GM18499 (cell line): ENCODE results near the gene PAF1.

ENCODE experiments used
- ATAC-seq: cut with Tn5 transposase; IDR thresholded peaks from one replicate; pipeline ENCODE4 v1.9.1; 2021; ENCODE audit warnings: moderate number of reproducible peaks; ENCODE audit not compliant: insufficient read depth, unreplicated experiment

Gene PAF1

DNA sequence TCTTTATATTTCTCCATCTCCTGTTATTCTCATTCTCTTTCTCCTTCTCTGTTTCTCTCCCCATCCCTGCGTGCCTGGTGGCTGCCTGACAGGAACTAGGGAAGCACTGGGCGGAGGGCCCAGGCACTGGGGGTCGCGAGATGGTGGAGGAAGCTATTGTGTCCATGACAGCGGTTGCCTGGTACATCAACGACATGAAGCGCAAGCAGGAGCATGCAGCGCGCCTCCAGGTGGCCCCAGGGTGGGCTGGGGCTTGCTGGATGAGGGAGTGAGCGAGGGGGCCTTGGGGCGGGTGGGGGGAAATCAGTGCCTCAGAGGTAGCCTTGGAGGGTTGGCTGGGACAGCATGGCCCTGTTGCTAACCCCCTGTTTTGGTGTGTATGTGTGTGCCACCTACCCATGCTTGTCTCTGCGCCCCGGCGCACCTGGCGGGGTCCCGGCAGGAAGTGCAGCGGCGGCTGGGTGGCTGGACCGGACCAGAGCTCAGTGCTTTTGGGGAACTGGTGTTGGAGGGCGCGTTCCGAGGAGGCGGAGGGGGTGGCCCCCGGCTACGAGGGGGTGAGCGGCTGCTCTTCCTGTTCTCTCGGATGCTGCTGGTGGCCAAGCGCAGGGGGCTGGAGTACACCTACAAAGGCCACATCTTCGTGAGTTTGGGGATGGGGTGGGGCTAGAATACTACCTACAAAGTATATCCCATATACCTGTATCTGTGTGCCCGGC is 26.7 kb upstream of the PAF1 start:
- no peak for ATAC-seq

DNA sequence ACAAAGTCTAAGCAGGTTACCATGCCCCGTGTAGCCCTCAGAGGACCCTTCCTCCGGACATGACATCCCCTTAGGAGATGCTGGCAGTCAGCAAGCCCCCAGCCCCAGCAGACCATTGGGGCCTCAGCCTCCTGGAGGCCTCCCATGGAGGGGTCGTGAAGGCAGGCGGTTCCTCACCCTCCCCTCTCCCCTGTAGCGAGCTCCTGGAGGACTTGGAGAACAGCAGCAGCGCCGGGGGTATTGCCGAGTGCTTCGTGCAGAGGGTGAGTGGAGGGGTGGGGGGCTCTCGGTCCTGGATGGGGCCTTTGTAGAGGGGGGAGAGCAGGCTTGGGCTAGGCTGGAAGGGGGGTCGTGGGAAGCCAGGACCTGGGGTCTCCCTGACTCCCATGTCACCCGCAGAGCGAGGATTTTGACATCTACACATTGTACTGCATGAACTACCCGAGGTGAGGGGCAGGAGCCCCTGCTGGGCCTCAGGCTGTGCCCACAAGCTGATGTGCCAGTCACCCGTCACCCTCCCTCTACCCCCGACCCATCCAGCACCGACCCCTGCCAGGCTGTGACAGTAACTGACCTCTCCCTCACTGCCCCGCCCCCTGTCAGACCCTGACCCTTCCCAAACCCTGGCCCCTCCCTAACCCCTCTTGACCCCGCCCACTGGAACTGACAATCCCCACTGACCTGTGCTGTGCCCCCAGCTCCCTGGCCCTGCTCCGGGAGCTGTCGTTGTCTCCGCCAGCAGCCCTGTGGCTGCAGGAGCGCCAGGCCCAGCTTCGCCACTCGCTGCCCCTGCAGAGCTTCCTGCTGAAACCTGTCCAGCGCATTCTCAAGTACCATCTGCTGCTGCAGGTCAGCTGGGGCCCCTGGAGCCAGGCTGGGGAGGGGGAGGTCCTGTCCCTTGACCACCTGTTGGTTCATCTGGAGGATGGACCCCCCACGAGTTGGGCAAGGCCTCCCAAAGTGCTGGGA is 25.5 kb upstream of the PAF1 start:
- ATAC-seq, result no peak

DNA sequence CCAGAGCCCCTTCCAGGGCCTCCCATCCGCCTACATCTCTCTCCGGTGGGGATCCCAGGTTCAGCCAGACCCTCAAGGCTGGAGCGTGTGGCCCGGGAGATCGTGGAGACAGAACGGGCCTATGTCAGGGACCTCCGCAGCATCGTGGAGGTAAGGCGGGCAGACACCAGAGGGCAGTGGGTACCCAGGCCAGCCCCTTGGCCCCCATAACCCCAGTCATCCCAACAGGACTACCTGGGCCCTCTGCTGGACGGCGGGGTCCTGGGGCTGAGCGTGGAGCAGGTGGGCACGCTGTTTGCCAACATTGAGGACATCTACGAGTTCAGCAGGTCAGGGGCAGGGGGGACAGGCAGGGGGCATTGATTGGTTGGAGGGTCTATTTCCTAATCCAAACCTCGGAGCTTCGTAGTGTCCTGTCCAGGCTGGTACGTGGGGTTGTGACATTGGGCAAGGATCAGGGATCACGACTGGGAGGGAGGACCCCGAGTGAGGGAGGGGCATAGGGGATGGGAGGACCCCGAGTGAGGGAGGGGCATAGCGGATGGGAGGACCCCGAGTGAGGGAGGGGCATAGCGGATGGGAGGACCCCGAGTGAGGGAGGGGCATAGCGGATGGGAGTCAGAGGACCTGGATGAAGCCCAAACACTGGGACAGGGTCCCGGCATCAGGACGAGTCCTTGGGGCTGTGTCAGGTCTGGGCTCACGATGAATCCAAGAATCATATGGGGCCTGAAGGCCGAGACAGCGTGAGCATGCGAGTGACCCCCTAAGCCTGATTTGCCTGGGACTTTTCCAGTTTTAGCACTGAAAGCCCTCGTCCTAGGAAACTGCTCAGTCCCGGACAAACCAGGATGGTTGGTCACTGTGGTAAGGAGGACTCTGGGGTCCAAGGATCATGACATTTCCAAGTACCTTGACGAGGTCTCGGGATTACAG is 24.5 kb upstream of the PAF1 start:
- ATAC-seq, result no peak

DNA sequence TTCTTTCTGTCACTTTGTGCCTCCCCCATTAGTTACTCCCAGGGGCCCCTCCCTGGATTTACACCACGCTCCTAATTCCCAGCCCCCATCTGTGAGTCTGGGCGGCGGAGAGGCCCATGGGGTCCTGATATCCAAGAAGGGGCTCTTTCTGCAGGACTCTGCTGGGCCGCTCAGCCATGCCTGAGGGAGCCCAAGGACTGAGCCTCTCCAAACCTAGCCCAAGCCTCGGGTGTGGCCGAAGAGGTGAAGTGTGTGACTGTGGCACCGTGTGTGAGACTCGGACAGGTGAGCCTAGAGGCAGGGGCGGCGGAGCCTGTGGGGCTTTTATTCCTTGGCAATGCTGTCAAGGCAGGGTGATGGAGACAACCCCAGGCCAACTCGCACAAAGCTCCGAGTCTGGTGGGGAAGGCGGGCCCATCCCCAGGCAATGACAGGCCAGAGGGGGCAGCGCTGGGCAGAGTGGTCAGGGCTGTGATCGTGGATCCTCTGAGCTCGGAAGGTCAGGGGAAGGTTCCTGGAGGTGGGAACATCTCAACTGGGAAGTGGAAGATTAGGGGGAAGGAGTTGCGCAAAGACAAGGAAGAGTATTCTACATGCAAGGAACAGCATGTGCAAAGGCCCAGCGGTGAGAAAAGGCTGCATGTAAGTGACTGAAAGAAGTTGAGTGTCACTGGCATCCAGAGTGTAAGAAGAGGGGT is 23.2 kb upstream of the PAF1 start:
- no peak for ATAC-seq

DNA sequence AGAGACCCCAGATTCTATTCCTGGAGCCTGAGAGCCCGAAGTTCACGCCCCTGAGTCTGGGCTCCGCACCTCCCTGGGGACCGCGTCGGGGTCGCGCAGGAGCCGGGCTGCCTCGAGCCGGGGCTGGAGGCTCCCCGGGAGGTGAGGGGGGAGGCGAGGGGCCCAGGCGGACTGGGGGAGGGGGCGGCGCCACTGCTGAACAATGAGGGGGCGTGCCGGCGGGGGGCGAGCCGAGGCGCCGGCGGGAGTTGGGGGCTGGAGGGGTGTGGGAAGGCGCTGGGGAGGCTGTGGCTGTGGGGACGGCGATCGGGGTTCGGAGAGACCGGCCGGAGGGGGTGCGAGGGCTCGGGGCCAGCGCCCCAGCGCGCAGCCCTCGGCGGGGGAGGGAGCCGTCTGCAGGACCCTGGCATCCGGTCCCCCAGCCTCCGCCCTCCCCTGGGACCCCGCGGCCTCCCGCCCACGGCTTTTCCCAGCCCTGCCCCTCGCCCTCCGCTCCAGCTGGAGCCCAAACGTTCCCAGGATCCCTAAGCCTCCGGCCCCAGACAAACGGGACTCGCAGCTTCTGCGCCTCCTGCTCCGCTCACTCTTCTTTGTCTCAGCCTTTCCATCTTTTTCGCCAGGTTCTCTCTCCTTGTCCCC is 22.5 kb upstream of the PAF1 start:
- no peak for ATAC-seq

DNA sequence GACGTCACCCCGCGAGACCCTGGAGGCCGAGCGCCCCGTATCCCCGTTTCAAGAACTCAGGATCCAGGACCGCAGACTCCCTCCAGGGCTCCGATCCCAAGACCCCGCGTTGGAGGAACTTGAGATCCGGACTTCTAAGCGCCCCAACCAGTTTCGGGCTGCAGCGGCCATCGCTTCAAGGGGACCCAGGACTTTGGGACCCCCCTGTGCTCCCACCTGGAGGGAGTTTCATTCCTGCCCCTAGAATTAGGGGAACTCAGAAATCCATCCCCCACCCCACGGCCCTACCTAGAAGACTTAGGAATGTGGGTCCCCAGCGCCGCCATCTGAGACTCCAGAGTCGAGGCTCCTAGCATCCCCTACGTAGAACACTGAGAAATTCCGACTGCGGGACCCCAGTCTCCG is 22.0 kb upstream of the PAF1 start:
- ATAC-seq, result no peak

DNA sequence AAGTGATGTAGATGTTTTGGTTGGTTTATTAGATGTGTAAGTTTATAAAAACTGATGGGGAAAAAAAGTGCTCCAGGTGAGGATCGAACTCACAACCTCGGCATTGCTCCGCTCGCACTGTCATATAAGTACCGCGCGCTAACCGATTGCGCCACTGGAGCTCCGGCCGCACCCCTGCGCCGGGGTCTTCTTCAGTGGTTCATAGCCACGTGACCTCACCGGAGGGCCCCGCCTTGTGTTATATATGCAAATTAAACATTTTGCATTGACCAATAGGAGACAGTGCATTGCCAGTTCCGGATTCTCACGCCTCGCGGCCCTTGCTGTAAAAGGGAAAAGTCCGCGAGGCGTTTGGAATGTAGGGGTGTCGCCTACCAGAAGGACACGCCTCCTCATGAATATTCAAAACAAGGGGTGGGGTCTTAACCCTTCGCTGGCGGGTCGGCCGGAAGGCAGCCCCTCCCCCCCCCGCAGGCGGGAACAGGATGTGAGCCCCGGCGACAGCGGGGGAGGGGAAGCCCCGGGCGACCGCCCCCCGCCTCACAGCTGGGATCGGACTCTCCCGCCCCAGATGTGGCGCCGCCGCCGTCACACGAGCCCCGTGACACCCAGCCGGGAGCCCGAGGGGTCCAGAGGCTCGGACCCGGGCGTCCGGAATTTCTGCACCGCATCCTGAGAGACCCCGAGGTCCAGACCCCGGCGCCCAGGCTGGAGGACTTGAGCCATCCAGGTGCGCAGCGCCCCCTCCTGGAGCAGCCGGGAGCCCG is 21.4 kb upstream of the PAF1 start, which contains the start of gene PLEKHG2:
TSS of gene PLEKHG2 (plus strand) at position 570 of the 767 bp plus-strand sequence. CDS start 1,418 bp downstream, outside the sequence.
- ATAC-seq, result peak; percentile 38

DNA sequence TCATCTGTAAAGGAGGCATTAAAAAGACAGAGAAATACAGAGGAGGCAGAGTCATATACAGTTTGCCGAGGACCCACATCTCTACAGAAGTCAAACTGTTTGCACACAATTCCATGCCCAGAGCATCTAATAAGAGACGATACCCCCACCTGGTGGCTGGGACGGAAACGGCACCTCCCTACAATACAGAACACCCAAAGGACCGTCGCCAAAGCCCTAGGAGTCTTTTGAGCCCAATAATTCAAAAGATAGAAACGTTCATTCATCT is 20.9 kb upstream of the PAF1 start:
- peak; percentile 28 for ATAC-seq

DNA sequence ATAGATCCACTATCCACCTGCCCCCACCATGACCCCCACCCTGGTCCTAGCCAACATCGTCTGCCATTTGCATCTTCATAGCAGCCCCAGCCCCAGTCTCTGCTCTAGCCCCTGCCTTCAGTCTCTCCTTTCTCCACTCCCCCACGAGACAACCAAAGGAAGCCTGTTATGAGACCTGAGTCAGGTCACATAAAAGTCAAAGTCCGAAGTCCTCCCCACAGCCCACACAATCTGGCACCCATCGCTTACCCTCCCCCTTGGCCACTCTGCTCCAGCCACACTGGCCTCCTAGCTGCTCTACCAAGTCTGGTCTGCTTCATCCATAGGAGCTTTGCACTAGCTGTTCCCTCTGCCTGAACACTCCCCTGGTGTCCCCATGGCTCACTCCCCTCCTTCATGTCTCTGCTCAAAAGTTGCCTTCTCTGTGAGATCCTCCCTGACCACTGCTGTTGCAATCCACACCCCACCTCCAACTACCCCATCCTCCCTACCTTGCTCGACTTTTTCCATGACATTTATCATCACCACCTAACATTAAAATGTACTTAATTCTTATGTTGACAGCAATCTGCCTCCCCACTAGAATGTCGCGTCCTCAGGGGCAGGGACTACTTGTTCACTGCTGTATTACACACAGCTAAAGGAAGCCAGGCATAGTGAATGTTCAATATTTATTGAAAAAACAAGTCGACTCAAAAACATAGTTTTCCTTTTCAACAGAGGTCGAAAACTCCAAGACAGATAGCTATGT is 20.4 kb upstream of the PAF1 start:
- no peak for ATAC-seq

DNA sequence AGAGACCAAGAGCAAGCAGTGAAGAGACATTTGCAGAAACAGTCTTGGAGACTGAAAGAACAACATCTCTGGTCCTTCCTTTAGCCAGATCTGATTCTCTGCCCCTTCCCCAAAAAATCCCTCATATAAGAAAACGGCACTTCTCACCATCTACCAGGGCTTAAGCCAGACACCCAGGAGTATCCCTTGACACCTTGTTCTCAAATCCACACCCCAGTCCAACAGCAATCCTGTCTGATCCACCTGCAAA is 19.9 kb upstream of the PAF1 start:
- ATAC-seq, result no peak

DNA sequence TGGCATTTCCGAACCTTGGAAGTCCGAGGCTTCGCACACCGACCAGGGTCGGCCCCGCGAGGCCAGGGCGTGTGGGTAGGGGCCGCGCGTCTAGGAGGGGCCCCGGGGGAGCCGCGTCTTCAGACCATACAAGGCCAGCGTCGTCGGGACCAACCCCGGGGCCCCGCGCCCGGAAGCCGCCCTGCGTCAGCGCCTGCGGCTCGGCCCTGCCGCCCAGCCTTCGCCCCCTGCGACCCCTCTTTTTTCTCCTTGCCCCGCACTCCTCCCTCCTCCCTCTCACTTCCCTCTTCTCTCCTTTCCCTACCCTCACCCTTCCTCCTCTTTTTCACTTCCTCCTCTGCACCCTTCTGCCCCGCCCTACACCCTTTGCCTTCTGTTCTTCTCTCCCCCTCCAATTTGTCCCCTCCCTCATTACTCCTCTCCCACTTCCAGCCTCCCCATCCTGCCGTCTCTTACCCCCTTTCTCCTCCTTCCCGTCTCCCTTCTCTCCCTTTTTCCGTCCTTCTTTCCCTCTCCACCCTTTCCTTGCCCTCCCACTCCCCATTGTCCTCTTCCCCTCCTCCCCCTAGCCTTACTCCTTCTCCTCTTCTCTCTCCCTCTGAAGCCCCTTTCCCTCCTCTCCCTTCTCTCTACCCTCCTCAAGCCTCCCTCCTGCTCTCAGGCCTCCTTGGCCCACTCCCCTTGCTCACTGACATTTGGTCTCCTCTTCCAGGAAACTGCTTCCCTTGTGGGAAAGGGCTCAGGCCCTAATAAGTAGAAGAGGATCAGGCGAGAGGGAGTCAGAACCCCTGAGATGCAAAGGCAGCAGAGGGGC is 19.3 kb upstream of the PAF1 start:
- no peak for ATAC-seq

DNA sequence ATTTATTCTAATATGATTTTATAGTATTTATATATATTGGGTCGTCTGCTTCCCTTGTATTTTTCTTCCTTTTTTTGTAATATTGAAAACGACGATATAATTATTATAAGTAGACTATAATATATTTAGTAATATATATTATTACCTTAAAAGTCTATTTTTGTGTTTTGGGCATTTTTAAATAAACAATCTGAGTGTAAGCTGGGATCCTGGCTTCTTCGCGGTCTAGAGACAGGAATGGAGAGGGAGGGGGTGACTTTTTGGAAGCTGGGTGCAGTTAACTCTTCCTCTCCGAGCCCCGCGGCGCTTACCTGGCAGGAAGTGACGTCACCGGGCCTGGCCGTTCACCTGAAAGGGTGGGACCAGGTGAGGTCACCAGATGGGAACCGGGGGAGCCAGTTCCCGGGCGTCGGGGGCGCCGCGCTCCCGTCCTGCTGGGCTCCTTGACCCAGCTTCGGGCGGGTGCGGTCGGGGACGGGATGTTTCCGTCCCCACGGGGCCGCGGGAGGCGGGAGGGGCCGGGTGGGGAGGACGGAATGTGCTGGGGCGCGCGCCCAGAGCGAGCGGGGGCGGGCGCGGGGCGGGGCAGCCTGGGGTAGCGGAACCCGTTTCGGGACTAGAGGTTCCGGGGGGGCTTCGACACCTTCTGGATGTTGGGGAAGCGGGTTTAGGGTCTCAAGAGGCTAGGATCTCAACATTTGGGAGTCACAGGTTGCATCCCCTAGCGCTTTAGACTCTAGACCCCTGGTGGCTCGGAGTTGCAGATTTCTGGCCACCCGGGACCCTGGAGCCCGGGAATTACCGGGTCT is 18.5 kb upstream of the PAF1 start:
- no peak for ATAC-seq

DNA sequence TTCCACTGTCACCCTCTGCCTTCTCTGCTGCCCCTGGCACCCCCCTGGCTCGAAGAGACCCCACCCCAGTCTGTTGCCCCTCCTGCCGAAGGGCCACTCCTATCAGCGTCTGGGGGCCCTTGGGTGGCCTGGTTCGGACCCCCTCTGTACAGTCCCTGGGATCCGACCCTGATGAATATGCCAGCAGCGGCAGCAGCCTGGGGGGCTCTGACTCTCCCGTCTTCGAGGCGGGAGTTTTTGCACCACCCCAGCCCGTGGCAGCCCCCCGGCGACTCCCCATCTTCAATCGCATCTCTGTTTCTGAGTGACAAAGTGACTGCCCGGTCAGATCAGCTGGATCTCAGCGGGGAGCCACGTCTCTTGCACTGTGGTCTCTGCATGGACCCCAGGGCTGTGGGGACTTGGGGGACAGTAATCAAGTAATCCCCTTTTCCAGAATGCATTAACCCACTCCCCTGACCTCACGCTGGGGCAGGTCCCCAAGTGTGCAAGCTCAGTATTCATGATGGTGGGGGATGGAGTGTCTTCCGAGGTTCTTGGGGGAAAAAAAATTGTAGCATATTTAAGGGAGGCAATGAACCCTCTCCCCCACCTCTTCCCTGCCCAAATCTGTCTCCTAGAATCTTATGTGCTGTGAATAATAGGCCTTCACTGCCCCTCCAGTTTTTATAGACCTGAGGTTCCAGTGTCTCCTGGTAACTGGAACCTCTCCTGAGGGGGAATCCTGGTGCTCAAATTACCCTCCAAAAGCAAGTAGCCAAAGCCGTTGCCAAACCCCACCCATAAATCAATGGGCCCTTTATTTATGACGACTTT is 17.7 kb upstream of the PAF1 start:
- no peak for ATAC-seq

DNA sequence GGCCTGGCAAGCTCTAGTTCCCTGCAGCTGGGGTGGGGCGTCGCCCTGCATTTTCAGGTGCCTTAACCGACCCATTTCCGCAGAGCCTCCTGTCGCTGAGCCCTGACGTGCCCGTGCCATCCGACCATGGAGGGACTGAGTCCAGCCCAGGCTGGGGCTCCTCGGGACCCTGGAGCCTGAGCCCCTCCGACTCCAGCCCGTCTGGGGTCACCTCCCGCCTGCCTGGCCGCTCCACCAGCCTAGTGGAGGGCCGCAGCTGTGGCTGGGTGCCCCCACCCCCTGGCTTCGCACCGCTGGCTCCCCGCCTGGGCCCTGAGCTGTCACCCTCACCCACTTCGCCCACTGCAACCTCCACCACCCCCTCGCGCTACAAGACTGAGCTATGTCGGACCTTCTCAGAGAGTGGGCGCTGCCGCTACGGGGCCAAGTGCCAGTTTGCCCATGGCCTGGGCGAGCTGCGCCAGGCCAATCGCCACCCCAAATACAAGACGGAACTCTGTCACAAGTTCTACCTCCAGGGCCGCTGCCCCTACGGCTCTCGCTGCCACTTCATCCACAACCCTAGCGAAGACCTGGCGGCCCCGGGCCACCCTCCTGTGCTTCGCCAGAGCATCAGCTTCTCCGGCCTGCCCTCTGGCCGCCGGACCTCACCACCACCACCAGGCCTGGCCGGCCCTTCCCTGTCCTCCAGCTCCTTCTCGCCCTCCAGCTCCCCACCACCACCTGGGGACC is 16.9 kb upstream of the PAF1 start:
- ATAC-seq, result no peak

DNA sequence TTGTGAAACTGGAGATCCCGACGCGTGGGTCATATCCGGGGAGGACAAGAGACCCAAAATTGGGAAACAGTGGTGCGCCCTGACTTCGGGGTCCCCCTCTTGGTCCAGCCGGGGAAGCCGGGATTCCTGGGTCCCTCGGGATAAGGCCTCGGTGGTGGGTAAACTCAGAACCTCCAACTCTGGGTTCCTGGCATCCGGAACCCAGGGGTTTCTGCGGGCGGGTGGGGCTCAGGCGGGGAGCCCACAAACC is 16.4 kb upstream of the PAF1 start:
- ATAC-seq, result no peak
